ENCODE data around the gene SARM1.

DNA sequence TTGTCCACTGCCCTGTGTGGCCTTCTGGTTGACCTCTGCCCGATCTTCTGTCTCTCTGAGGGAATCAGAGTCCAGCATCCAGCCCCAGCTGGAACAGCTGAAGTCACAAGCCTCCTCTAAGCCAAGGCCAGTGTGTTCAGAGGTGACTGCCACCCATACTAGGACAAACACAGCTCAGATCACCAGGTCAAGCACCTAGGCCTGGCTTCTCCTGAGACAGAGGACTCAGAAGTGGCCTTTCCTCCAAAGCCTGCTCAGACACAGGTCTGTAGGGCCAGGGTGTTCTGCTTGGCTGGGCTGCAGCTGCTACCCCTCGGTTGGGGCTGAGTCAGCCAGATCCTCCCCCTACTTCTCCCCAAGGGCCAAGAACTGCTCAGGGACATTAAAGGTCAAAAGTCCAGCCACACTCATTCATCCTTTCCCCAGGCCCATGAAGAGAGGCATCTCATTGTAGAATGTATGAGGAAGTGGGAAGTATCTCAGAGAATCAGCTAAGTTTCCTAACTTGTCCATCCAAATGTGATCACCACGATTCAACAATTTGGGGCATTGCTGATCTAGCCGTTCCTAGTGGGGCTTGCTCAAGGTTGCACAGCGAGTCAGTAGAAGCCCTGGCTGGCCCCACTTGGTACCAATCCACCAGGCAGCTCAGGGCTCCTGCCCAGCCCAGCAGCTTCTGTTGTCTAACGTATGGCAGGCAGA, 26.9 kb downstream of the SARM1 start:
- TF ChIP-seq POLR2AphosphoS5 (IDR thresholded peaks at IDR 0.05; ENCODE audit: low read depth, low read length), result no peak
- TF ChIP-seq EZH2 (IDR thresholded peaks at IDR 0.05; ENCODE audit: low read depth, low read length, severe bottlenecking), result no peak
- TF ChIP-seq GTF2F1 (IDR thresholded peaks at IDR 0.05; ENCODE audit: borderline replicate concordance, low read depth, low read length), result no peak
- no peak for TF ChIP-seq CEBPB (IDR thresholded peaks at IDR 0.05; ENCODE audit: low read depth, low read length)

All from H1 (cell line).